OCI-LY1 (cell line): ENCODE measurements around the gene DYNLL1.

ENCODE experiments used
- EZH2 ChIP-seq: fragments of 200-600 bp; sonication (generic), shearing (Covaris generic); IDR thresholded peaks from 2 replicates; pipeline ENCODE4 v1.8.0; 2017; ENCODE audit warnings: borderline replicate concordance, mixed run types, mild to moderate bottlenecking, antibody characterized with exemption, low read length, moderate library complexity, mixed read lengths
- TF ChIP-seq, protein P1 (sequence below): fragments of 200-600 bp; sonication (generic), shearing (Covaris generic); IDR thresholded peaks from 2 replicates; pipeline ENCODE4 v1.5.1; 2017; ENCODE audit warnings: mild to moderate bottlenecking, antibody characterized with exemption, low read length, moderate library complexity, mixed read lengths

GRCh38 chr12:120534703-120535655 is 39.1 kb downstream of the DYNLL1 start:
- TF ChIP-seq EZH2: no peak
- TF ChIP-seq, protein P1, sequence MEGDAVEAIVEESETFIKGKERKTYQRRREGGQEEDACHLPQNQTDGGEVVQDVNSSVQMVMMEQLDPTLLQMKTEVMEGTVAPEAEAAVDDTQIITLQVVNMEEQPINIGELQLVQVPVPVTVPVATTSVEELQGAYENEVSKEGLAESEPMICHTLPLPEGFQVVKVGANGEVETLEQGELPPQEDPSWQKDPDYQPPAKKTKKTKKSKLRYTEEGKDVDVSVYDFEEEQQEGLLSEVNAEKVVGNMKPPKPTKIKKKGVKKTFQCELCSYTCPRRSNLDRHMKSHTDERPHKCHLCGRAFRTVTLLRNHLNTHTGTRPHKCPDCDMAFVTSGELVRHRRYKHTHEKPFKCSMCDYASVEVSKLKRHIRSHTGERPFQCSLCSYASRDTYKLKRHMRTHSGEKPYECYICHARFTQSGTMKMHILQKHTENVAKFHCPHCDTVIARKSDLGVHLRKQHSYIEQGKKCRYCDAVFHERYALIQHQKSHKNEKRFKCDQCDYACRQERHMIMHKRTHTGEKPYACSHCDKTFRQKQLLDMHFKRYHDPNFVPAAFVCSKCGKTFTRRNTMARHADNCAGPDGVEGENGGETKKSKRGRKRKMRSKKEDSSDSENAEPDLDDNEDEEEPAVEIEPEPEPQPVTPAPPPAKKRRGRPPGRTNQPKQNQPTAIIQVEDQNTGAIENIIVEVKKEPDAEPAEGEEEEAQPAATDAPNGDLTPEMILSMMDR: peak; percentile 7; the same call in 1 of the 2 replicates
